EH (cell line): ENCODE results near the gene C1QTNF1.
A peak's percentile ranks its signal among the peaks of the same experiment; 100 is the strongest.
"Not testable (repeated sequence)": the region's sequence is repeated elsewhere in the genome, so short reads cannot be mapped to it uniquely, and the experiment has no call there.

Source experiments
- DNase-seq: peaks from one replicate; pipeline ENCODE4 v3.0.0-alpha.2; 2015; ENCODE audit warnings: low read depth

C1QTNF1 gene

GRCh38 chr17:79024901-79025737 lies 1.1 kb downstream of the C1QTNF1 start:
- peak; percentile 31 for DNase-seq

DNA sequence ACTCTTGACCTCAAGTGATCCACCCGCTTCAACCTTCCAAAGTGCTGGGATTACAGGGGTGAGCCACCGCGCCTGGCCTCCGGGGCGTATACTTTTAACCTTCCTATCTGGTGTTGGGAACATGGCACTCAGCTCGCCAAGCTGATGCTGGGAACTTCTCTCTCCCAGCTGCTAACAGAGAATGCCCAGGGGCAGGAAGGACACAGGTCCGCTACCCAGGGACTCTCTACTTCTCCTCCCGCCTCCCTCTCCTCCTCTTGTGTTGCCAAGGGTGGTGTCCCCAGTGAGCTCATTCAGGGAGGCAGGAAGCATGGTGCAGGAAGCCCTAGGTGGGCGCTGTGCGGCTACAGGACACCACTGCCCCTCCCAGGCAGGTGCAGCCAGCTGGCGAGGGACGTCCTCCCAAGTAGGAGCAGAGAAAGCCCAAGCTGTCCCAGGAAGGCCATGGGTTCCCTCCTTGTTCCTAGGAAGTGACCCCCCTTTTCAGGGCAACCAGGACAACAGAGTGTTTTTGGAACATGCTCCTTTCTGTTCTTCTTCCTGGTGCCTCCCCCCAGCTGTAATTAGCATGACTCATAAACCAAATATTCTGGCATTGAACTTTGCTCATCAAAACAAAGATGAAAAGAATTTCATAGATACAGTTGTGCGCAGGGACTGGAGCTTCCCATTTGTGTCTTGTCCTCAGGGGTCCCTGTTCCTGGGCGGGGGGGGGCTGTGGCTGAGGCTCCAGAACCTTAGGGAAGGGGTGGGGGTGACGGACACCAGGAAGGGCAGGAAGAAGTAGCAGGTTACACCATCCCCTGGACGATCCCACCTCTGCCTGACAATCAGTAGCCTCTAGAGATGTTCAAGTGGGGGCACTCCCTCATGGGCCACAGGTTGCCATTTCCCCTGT lies 2.7 kb downstream of the C1QTNF1 start:
- peak; percentile 87 for DNase-seq

DNA sequence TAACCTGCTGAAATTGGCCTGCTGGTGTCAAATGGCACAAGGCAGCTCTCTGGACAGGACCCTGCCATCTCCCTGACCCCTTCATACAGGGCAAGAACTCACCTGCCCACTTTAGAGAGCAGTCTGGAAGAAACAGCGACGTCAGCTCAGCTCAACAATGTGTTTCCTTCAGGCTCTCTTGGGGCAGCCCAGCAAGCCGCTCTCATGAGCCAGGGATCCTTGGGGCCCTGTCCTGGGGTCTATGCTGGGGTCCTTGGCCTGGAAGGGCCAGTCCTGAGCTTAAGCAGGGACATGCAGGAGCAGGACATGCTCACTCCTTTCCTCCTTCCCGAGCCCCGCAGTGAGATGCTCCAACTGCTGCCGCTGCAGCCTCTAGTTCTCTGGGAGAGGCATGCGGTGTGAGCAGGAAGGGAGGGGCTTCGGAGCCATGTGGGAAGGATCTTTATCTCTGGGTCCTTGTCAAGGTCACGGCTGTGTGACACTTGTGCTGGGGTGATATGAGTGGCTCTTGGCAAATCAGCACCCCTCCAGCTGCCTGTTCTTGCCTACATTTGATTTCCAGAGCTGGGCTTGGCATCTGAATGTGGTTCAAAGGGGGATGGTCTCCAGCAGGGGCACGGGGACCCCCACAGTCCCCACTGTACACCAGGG lies 3.4 kb downstream of the C1QTNF1 start:
- DNase-seq: peak; percentile 41

DNA sequence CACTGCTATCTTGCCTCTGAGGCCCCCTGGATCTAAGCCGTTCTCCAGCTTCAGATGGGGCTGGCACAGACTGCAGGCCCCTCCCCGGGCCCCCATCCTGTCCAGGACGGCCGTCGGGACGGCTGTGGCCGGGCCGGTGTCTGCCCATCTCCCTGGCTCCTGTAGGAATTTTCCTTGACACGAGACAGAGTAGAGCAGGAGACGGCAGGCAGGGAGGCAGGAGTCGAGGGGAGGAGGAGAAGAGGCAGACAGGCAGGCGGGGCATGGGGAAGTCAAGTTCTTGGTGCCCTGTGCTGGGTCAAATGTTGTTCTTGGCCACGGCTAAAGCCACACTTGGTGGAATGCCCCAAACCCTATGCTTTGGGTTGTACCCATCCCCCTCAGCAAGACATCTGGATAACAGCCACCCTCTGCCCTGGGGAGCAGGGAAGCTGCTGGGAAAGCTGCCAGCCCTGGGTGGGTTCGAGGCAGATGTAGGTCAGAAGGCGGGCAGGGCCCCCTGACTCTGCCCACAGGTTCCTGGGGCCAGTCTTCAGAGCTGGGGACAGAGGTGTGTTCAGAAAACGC lies 4.0 kb downstream of the C1QTNF1 start:
- DNase-seq: peak; percentile 75

DNA sequence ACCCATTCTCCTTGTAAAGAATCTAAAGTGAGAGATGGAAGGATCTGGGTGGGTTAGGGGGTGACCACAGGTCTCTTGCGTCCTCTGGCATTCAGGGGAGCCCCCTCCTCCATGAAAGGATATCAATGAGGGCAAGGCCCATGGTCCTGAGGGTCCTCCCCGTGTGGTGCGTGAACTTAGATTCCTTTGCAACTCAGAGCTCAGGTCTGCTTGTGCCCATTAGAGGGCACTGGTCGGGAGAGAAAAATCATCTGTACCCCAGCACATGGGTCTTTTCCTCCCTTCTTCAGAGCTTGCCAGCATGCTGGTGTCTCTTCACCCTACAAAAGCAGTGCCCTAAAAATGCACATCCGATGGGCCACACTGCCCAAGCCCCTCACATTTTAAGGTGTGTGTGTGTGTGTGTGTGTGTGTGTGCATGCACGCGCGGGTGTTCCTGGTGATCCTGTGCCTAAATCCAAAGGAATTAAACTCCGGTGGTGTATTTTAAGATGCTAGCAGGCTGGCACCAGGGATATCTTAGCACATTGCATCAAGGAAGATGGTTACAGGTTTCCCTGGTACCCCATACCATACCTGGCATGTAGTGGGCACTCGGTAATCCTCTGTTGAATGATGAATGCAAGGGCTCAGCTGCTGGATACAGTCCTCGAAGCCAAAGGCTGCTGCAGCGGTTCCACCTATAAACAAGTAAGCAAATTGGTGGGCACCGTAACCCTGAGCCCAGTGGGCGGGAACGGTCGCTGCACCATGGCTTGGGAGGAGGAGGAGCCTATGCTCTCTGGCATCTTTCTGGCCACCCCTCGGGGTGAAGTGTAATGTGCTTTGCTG lies 4.7 kb downstream of the C1QTNF1 start:
- no peak for DNase-seq

DNA sequence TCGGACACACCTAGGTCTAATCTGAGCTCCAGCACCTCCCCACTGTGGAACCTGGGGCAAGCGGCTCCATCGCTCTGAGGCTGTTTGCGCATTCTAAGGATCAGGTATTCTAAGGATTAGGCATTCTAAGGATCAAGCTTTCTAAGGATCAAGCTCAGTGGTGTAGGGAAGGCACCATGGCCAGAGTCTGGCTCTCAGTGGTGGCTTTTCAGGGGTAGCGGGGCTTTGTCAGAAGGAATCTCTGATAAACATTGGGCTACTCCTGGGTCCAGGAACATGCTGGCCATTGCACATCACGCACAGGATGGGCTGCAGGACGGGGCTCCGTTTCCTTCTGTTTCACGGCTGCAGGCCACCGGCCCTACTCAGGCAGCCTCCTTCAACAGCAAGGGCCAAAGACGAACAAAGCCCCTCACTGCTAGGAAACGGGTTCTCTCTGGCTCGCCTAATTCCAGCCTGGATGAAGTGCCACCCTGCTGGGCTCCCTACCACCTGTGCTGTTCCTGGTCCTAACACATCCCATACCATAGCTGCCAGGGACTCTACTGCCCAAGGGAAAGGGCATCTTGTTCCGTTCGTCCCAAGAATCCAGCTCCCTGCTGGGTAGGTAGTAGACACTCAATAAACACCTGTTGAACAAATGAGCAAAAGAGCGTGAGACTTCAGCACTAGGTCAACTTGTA lies 5.5 kb downstream of the C1QTNF1 start:
- DNase-seq: no peak

DNA sequence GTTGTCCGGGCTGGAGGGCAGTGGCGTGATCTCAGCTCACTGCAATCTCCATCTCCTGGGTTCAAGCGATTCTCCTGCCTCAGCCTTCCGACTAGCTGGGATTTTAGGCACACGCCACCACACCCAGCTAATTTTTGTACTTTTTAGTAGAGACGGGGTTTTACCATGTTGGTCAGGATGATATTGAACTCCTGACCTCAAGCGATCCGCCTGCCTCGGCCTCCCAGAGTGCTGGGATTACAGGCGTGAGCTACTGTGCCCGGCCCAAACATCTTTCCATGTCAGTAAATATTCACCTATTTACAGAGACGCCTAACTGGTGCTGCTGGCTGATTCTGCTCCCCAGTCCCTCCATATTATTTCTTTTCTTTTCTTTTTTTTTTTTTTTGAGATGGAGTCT lies 6.7 kb downstream of the C1QTNF1 start:
- not testable (repeated sequence) for DNase-seq

- no peak for DNase-seq
These were observed 8.3 kb downstream of the C1QTNF1 start for GRCh38 chr17:79031996-79032875.

DNA sequence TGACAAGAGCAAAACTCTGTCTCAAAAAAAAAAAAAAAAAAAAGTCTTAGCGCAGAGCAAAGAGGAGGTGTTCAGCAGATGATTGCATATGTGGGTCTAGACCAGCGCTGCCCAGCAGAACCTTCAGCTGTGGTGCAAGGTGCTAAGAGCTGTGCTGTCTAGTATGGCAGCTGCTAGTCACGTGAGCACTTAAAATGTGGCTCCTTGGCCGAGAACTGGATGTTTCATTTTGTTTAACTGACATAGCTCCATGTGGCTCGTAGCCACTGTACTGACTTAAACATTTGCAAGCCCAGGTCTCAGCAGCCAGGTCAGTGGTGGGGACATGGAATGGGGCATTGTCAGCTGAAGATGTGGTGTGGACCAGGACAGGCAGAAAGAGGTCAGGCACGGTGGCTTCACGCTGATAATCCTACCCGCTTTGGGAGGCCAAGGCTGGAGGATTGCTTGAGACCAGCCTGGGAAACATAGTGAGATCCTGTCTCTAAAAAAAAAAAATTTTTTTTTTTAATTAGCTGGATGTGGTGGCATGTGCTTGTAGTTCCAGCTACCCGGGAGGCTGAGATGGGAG lies 9.2 kb downstream of the C1QTNF1 start:
- no peak for DNase-seq

DNA sequence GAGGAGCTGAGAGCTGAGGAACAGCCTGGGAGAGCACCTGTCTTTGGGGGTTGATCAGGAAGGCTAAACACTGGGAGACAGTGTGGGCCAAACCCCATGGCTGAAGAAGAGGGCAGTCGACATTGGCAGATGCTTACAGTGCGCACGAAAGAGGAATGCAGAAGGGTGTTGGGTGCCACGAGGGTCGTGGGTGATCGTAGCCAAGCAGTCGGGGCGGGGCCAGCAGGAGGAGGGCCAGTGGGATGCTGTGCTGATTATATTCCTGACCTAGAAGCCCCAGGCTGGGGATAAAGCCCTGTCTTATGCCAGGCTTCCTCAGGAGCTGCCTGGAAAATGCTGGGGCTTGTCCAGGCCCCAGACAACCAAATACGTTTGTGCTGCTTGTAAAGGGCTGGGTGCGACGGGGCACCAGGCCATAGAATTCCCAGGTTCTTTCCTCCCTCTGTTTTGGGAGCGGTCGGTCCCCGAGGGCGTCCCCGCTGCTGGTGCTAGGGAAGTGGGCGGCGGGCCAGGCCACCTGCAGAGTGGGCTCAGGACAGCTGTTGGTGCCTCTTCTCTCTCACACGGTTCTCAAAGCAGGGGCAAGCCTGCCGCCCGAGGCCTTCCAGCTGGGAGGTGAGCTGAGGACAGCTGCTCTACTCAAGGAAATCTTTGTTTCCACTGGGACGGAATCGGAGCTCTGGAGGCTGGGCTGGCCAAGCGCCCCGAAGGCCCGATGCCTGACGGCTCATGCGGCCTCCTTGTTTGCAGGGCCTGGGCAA lies 10.0 kb downstream of the C1QTNF1 start:
- DNase-seq: no peak

DNA sequence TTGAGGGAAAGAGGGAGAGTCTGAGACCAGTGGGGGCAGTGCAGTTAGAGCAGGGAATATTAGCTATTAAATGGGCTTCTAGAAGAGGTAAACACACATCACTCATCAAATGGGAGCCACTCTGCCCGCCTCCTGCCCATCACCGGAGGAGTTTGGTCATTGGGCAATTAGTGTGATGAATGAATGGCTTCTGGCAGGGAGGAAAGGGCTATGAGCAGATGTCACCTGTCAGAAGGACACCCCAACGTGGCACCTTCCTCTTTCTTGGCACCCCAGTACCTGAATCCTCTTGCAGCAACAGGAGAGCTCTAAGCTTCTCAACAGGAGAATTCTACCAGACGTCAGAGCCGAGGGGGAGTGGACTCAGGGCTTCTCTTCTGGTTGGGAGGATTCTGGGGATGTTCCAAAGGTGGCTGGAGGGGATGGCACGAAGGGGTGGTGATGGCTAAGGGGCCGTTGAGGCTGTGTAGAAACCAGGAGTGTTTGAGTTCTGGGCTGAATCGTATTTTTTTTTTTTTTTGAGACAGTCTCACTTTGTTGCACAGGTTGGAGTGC lies 11.0 kb downstream of the C1QTNF1 start:
- DNase-seq: no peak

GRCh38 chr17:79035686-79036085 lies 11.7 kb downstream of the C1QTNF1 start:
- no peak for DNase-seq

- DNase-seq: no peak
These were observed 12.2 kb downstream of the C1QTNF1 start for GRCh38 chr17:79036181-79036580.

- peak; percentile 93 for DNase-seq
These were observed 12.6 kb downstream of the C1QTNF1 start for GRCh38 chr17:79036596-79036995.

- peak; percentile 88 for DNase-seq
These were observed 14.7 kb downstream of the C1QTNF1 start for GRCh38 chr17:79038545-79039135.

GRCh38 chr17:79039171-79039570 lies 15.2 kb downstream of the C1QTNF1 start:
- no peak for DNase-seq

GRCh38 chr17:79039886-79040285 lies 15.9 kb downstream of the C1QTNF1 start:
- no peak for DNase-seq

DNA sequence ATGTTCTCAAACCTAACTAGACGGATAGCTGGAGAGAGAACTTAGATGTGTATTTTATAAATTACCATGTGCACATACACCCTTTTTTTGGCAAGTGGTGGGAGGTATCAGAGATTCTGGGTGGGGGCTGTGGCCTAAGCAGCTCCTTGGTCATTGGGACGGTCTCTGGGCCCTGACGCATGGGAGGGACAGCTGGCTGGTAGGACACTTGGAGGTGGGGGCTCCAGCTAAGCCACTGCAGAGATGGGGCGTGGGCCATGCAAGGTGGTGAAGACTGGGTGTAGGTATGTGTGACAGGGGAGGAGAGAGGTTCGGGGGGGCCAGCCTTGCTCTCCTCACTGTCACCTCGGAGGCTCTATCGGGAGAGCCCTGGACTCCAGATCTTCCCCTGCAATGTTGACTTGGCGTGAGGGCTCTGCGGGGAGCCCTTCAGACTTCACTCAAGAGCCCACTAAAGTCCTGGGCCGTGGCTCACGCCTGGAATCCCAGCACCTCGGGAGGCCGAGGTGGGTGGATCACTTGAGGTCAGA lies 17.1 kb downstream of the C1QTNF1 start:
- DNase-seq: no peak
